Mucosa of descending colon (tissue), 3 donors: Measurements from ENCODE around the gene AHR. TPM values are rescaled to one million over a fixed set of nuclear protein-coding genes. Genes with fewer than 3 reads are reported as not detected.

ENCODE experiments used
- ATAC-seq: fragments of 200-7000 bp; cut with Tn5 transposase; one replicate; pipeline ENCODE4 v1.9.1; 2020; ENCODE audit warnings: mild to moderate bottlenecking, moderate library complexity
- DNase-seq, 3 donors: peaks; one replicate each; pipeline ENCODE4 v3.0.0-alpha.2; 2020
- H3K36me3 ChIP-seq: fragments of 200-600 bp; one replicate; pipeline ENCODE4 v1.8.0; 2021; ENCODE audit warnings: low read depth, mild to moderate bottlenecking
- H3K4me1 ChIP-seq: fragments of 200-600 bp; one replicate; pipeline ENCODE4 v1.8.0; 2021; ENCODE audit warnings: low read depth, mild to moderate bottlenecking
- H3K4me3 ChIP-seq: fragments of 200-600 bp; one replicate; pipeline ENCODE4 v1.8.0; 2021; ENCODE audit warnings: mild to moderate bottlenecking
- H3K9me3 ChIP-seq: fragments of 200-600 bp; one replicate; pipeline ENCODE4 v1.8.0; 2021; ENCODE audit warnings: mild to moderate bottlenecking
- CTCF ChIP-seq: fragments of 200-600 bp; IDR thresholded peaks from one replicate; pipeline ENCODE4 v1.8.0; 2022; ENCODE audit warnings: antibody characterized with exemption, mild to moderate bottlenecking
- intact Hi-C, 2 donors: fragments of 100-400 bp; cut with DNase I in 1 of 2; cut with micrococcal nuclease in 1 of 2; formaldehyde crosslinking; loops; one replicate each; pipeline versions ENCODE4 v1.11.0 to v1.11.1; 2022; cut with DNase I, micrococcal nuclease
- total RNA-seq, 3 donors: library from RNA; stranded (reverse); fragmentation: NEBNext Ultra II Directional in 2 of 3; extraction: Animal tissue kit (Norgen Biotek cat#: 25700) in 2 of 3; gene quantifications; one replicate each; pipeline versions ENCODE4 v1.2.1 to v1.2.4, GENCODE V29; 2021 to 2023
- donor health status: DM: no; HTN: no; CAD: no; lungs with moderate emphysema.
- donor health status: DM: no; HTN: no; CAD: no.
- donor health status: DM: no; HTN: yes; CAD: no.

Gene AHR
- total RNA-seq, 3 donors from 2014 or later: 33.7 to 41.3 (median 36.3) TPM

DNA sequence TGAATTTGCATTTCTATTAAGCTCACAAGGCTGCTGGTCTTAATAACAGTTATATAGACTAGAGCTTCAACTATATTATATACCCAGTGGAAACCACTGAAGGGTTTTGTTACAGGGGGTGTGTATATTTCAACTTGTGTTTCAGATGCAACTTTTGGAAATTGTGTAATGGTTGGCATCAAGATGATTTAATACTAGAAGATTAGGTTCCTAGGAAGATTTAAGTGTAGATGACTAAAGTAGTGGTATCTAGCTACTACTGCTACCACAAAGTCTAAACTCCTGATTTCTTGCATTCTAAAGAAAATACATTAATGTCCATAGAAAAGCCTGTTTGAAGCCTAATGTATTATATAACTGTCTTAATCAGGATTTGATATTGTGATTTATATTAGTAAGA is 30.2 kb downstream of the AHR start:
- intact Hi-C loops: no loop called here
- H3K4me3 ChIP-seq: no peak overlapping the region
- H3K4me1 ChIP-seq: peaks cover 12% of the 10 kb centered on the region
- DNase-seq (no peak), ATAC-seq (no peak)
- no peak for TF ChIP-seq CTCF
- no peaks in the 10 kb centered on the region for H3K36me3 ChIP-seq
- H3K9me3 ChIP-seq: no peaks in the 10 kb centered on the region

- H3K4me1 ChIP-seq: peaks cover 12% of the 10 kb centered on the region
- H3K36me3 ChIP-seq: no peaks in the 10 kb centered on the region
- no peak for TF ChIP-seq CTCF
- intact Hi-C loops: no loop called here
- ATAC-seq (no peak), DNase-seq (no peak)
- H3K9me3 ChIP-seq: no peaks in the 10 kb centered on the region
- no peak overlapping the region for H3K4me3 ChIP-seq
Measured at GRCh38 chr7:17329440-17329839, 31.0 kb downstream of the AHR start.

DNA sequence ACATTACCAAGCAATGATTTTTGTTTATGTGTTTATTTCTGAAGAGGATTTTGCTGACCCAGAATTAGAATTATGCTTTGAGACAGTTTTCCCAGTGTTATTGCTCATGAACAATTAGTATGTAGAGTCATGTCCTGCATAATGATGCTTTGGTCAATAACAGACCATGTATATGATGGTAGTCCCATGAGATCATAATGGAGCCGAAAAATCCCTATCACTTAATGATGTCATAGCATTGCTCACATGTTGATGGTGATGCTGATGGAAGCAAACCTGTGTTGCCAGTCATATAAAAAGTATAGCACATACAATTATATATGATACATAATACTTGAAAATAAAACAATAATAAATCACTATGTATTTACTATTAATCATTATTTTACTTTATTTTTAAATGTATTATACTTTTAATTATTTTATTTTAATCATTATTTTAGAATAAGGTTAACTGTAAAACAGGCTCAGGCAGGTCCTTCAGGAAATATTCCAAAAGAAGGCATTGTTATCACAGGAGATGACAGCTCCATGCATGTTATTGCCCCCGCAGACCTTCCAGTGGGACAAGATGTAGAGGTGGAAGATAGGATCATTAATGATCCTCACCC is 33.5 kb downstream of the AHR start:
- ATAC-seq (no peak), DNase-seq (no peak)
- H3K4me3 ChIP-seq: no peak overlapping the region
- TF ChIP-seq CTCF: no peak
- intact Hi-C loops: no loop called here
- H3K9me3 ChIP-seq: no peaks in the 10 kb centered on the region
- no peaks in the 10 kb centered on the region for H3K4me1 ChIP-seq
- H3K36me3 ChIP-seq: peaks cover 6% of the 10 kb centered on the region

GRCh38 chr7:17333221-17333620 is 34.8 kb downstream of the AHR start:
- no peak overlapping the region for H3K4me3 ChIP-seq
- no peak for TF ChIP-seq CTCF
- no peaks in the 10 kb centered on the region for H3K9me3 ChIP-seq
- H3K4me1 ChIP-seq: no peaks in the 10 kb centered on the region
- DNase-seq (no peak), ATAC-seq (no peak)
- peaks cover 6% of the 10 kb centered on the region for H3K36me3 ChIP-seq
- intact Hi-C loops: no loop called here

DNA sequence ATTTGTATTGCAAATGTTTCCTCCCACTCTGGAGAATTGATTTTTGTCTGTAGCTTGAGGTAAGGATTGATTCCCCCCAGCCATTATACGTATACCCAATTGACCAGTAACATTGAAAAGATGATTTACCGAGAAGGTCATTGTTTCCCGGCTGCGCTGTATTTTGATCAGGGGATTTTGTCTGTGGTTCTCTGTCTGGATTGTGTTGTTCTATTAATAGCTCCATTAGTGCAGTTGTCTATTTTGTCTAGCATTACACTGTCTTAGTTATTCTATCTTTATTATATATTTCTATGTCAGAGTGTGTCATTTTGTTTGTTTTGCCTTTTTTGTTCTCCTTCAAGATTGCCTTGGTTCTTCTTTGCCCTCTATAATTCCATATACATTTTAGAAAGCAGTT is 37.7 kb downstream of the AHR start:
- no peak overlapping the region for H3K4me3 ChIP-seq
- intact Hi-C loops: no loop called here
- ATAC-seq (no peak), DNase-seq (no peak)
- TF ChIP-seq CTCF: no peak
- no peaks in the 10 kb centered on the region for H3K4me1 ChIP-seq
- no peaks in the 10 kb centered on the region for H3K9me3 ChIP-seq
- peaks cover 6% of the 10 kb centered on the region for H3K36me3 ChIP-seq

DNA sequence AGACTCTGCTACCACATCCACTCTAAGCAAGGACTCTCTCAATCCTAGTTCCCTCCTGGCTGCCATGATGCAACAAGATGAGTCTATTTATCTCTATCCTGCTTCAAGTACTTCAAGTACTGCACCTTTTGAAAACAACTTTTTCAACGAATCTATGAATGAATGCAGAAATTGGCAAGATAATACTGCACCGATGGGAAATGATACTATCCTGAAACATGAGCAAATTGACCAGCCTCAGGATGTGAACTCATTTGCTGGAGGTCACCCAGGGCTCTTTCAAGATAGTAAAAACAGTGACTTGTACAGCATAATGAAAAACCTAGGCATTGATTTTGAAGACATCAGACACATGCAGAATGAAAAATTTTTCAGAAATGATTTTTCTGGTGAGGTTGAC is 40.7 kb downstream of the AHR start:
- Histone ChIP-seq H3K4me3 (no peak overlapping the region), H3K4me1 (no peaks in the 10 kb centered on the region), H3K9me3 (no peaks in the 10 kb centered on the region), H3K36me3 (peaks cover 6% of the 10 kb centered on the region)
- no peak for TF ChIP-seq CTCF
- intact Hi-C loops: no loop called here
- DNase-seq: no peak
- ATAC-seq: no peak
